ENCODE results near the gene PCBP1.
A peak's percentile ranks its signal among the peaks of the same experiment; 100 is the strongest.
"Not testable (repeated sequence)": the region's sequence is repeated elsewhere in the genome, so short reads cannot be mapped to it uniquely, and the experiment has no call there.

Gene PCBP1

GRCh38 chr2:70128005-70128404, 40.7 kb downstream of the PCBP1 start:
- no peak for DNase-seq

- DNase-seq, result not testable (repeated sequence)
Observed at GRCh38 chr2:70131344-70132143, 44.3 kb downstream of the PCBP1 start.

- peak in 1 of 2 experiments; percentile 42 for DNase-seq
Observed at GRCh38 chr2:70132244-70133126, 45.2 kb downstream of the PCBP1 start.

GRCh38 chr2:70133127-70133452, 45.8 kb downstream of the PCBP1 start:
- no peak for DNase-seq

GRCh38 chr2:70133491-70134322, 46.4 kb downstream of the PCBP1 start:
- DNase-seq, result no peak

GRCh38 chr2:70134323-70134983, 47.2 kb downstream of the PCBP1 start:
- not testable (repeated sequence) for DNase-seq
